ENCODE results near the gene PARVB. TPM values are rescaled to one million over a fixed set of nuclear protein-coding genes. Genes with fewer than 3 reads are reported as not detected.

PARVB gene
- total RNA-seq, 1 donor, result 19.0 TPM

- TF ChIP-seq CTCF (IDR thresholded peaks at IDR 0.05; ENCODE audit: insufficient read depth, low read depth, low read length), result no peak
- DNase-seq (ENCODE audit: low read depth), result no peak
- no peak overlapping the region for H3K4me3 ChIP-seq (ENCODE audit: low read depth, low read length)
Observed at GRCh38 chr22:44119669-44120313, 95.7 kb downstream of the PARVB start.

GRCh38 chr22:44120314-44120704 is 96.2 kb downstream of the PARVB start:
- TF ChIP-seq CTCF (IDR thresholded peaks at IDR 0.05; ENCODE audit: insufficient read depth, low read depth, low read length), result no peak
- no peak overlapping the region for H3K4me3 ChIP-seq (ENCODE audit: low read depth, low read length)
- no peak for DNase-seq (ENCODE audit: low read depth)

DNA sequence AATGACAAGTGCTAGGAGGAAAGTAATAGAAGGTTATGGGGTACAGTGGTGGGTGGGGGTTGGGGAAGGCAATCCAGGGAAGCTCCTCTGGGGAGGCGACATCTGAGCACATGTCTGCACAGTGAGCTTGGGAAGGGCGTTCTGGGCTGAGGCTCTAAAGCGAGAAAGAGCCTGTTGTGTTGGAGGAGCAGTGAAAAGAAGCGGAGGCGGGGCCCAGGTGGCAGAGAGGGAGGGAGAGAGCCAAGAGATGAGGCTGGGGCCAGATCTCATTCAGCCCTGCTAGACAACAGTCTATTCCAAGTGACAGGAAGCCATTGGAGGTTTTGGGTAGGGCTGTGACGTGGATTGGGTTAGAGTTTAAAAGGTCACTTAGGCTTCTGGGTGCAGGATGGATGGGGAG is 101.3 kb downstream of the PARVB start:
- no peak for TF ChIP-seq CTCF (IDR thresholded peaks at IDR 0.05; ENCODE audit: insufficient read depth, low read depth, low read length)
- DNase-seq (ENCODE audit: low read depth), result no peak

GRCh38 chr22:44126807-44127206 is 102.7 kb downstream of the PARVB start:
- no peak overlapping the region for H3K4me3 ChIP-seq (ENCODE audit: low read depth, low read length)
- no peak for DNase-seq (ENCODE audit: low read depth)
- TF ChIP-seq CTCF (IDR thresholded peaks at IDR 0.05; ENCODE audit: insufficient read depth, low read depth, low read length), result no peak

More for the DNA sequence above, 101.3 kb downstream of the PARVB start:
- no peak overlapping the region for H3K4me3 ChIP-seq (ENCODE audit: low read depth, low read length)

DNA sequence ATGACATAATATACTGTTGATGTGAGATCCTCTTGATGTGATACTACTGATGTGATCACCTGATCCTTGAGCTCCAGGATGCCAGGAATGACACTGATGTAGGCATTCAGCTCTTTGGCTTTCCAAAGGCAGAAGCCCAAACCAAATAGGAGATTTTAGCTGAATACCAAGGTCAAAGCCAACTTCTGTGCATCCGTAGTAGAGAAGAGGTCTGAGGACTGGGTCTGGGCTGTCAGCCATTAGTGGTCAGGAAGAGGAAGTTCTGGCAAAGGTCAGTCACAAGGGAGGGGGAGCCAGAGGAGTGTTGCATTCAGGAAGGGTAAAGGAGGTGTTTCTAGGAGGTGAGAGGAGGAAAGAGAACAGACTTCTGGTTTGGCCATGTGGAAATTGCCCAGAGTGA is 103.3 kb downstream of the PARVB start:
- H3K4me3 ChIP-seq (ENCODE audit: low read depth, low read length), result no peak overlapping the region
- TF ChIP-seq CTCF (IDR thresholded peaks at IDR 0.05; ENCODE audit: insufficient read depth, low read depth, low read length), result no peak
- DNase-seq (ENCODE audit: low read depth), result no peak

- DNase-seq (ENCODE audit: low read depth), result no peak
- no peak for TF ChIP-seq CTCF (IDR thresholded peaks at IDR 0.05; ENCODE audit: insufficient read depth, low read depth, low read length)
- H3K4me3 ChIP-seq (ENCODE audit: low read depth, low read length), result no peak overlapping the region
Observed at GRCh38 chr22:44128958-44129618, 105.0 kb downstream of the PARVB start.
